NOMO-1 (cell line): ENCODE measurements around the gene SPEF1.
"Not testable (repeated sequence)": the region's sequence is repeated elsewhere in the genome, so short reads cannot be mapped to it uniquely, and the experiment has no call there.

ENCODE experiments used
- DNase-seq, 2 experiments: peaks; one replicate each; lab custom pipeline; 2025; ENCODE audit not compliant: unreplicated experiment in 2 of 2; lab: John Stamatoyannopoulos, UW

SPEF1 gene

DNA sequence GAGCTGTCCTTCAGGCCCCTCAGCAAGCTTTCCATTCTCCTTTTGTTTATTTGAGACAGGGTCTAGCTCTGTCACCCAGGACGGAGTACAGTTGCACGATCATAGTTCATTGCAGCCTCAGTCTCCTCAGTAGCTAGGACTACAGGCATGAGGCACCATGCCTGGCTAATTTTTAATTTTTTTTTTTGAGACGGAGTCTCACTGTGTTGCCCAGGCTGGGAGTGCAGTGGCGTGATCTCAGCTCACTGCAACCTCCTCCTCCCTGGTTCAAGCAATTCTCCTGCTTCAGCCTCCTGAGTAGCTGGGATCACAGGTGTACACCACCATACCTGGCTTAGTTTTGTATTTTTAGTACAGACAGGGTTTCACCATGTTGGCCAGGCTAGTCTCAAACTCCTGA lies 8.0 kb upstream of the SPEF1 start:
- DNase-seq = not testable (repeated sequence)

DNA sequence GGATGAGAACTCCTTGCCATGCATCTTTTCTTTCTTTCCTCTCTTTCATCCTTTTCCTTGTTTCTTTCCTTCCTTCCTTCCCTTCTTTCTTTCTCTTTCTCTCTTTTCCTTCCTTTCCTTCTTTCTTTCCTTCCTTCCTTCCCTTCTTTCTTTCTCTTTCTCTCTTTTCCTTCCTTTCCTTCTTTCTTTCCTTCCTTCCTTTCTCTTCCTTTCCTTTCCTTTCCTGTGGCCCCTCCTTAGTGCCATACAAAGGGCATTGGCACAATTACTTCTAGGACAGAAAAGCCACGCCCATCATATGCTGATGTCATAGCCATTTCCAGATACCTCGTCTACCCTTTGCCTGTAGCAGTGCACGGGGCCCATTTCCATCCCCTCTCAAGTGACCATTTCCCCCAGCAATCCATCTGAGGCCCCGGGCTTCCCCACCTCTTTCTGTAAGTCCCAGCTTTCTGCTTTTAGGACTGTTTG lies 7.5 kb upstream of the SPEF1 start:
- no peak for DNase-seq

DNA sequence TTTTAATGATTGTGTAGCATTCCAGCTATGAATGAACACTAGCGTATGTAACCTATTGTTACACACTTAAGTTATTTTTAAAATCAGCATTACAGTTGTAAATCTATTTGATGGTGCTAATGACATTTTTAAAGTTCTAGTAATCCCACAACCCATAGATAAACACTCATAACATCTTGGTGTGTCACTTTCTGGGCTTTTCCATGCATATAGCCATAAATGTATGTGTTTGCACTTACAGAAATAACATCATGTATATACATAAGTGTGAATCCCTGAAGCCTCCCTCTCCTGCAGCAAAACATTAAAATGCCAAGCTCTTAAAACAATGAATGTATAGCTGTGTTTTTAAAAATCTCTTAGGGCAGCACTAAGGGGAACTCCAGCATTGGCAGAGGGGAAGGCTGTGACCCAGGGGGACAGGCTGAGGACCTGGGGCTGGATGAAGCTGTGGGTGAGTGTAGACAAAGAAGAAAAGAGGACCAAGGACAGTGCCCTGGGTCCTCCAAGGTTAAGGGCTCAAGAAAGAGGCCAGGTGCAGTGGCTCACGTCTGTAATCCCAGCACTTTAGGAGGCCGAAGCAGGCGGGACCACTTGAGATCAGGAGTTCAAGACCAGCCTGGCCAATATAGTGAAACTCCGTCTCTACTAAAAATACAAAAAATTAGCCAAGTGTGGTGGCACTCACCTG lies 6.2 kb upstream of the SPEF1 start:
- DNase-seq = no peak

DNA sequence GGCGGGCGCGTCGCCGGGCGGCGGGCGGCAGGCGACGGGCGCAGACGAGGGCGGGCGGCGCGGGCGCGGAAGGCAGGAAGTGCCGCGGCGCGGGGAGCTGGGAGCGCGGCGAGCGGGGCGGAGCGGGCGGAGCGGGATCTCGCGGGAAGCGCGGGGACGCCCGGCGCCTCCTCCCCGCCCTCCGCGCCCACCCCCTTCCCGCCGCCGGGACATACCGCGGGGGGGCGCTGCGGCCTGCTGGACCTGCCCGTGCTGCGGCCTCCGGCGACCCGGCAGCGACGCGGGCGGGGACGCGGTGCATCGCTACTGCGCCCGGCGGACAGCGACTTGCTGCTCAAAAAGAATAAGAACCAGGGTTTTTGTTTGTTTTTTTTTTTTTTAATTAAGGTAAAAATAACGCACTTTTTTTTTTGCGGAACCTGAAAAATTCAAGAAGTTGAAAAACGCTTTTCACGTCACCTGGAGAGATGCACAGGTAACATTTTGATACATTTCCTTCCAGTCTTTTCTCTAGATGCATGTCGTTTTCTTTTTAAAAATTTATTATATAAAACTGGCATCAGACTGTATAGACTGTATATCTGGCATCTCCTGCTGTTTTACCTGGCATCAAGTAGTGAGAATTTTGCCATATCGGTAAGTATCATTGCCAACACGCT lies 5.5 kb upstream of the SPEF1 start, which contains the start of gene CENPB:
Gene CENPB, minus strand, starts transcription at position 76 of the 659 bp plus-strand sequence. CDS start 257 bp downstream, outside the sequence.
- peak; percentile 77 to 90 for DNase-seq

DNA sequence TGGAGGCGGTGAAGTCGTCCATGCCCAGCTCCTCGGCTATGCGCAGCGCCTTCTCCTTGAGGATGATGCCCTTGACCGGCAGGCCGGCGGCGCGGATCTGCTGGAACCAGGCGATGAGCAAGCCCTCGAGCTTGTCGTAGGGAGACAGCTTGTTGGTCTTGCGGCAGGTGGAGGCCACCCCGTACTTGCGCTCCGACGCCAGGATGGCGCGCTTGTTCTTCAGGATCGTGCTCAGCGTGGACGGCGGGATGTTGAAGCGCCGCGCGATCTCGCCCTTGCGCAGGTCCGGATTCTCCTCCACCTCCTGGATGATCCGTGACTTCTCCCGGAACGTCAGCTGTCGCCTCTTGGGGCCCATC lies 4.9 kb upstream of the SPEF1 start:
- DNase-seq = peak; percentile 20 to 39

DNA sequence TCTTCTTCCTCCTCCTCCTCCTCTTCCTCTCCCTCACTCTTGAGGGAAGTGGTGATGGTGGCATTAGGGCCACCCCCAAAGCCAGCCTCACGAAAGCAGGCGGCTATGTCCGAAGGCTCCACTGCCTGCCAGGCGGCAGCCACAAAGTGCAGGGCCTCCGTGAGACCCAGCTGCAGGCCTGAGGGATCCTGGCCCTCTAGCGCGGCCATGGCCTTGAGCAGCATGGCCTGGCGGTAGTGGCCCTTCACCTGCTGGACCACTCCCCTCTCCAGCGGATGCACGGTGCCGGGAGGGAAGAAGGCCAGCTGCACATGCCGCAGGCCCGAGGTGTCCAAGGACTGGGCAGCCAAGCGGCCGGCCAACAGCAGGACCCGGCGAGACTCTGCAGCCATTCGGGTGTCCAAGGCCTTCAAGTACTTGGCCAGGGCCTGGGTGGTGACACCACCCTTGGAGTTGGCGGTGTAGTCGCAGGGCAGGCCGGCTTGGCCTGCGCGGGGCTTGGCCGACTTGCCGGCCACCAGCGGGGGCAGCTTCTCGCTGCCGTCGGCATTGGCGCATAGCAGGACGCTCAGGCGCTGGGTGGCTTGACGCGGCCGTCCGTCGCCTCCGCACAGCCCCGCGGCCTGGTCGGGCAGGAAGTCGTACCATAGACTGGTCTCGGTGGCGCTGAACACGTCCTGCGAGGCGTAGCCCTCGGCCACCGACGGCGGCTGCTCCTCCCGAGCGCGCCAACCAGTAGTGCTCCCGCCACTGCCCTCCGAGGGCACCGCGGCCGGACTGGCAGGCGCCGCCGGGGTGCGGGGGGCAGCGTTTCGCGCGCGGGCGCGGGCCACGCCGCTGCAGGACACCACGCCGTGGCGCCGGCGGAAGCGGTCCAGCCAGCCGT lies 4.2 kb upstream of the SPEF1 start:
- DNase-seq = no peak

DNA sequence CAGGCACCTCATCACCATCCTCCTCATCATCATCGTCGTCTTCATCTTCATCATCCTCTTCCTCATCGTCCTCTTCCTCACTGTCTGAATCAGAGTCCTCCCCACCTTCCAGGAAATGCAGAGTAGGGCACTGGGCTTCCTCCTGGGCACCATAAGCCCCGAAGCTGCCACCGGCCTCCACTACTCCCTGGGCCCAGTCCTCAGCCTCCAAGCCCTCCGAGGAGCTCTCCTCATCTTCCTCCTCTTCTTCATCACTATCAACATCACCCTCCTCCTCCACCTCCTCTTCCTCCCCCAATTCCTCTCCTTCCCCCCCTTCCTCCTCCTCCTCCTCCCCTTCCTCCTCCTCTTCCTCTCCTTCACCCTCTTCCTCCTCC lies 3.6 kb upstream of the SPEF1 start:
- no peak for DNase-seq

DNA sequence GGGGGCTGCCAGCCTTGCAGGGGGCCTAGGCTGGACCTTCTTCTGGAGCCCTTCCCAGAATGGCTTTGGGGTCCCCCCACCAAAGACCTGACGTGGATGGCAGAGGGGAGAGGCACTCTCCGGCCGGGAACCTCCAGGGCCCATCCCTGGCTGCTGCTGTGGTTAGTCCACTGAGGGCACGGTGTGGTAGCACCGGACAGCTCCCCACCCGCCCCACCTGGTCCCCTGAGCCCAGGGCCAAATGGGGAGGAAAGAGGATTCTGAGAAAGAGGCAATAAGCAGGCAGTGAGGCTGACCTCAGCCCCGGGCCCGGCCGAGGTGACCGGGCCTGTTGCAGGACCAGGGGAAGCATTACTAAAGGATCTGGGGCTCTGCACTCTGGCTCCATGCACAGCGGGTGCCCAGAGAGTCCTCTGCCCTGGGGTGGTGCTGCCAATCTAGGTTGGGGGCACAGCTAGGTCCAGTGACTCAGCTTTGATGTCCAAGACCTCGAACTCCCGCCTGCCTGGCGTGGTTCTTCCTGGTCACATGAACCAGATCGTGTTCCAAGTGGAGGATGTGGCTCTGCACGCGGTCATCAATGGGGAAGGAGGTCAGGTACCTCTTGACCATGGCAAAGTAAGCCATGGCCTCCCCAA lies 3.1 kb upstream of the SPEF1 start:
- no peak for DNase-seq

DNA sequence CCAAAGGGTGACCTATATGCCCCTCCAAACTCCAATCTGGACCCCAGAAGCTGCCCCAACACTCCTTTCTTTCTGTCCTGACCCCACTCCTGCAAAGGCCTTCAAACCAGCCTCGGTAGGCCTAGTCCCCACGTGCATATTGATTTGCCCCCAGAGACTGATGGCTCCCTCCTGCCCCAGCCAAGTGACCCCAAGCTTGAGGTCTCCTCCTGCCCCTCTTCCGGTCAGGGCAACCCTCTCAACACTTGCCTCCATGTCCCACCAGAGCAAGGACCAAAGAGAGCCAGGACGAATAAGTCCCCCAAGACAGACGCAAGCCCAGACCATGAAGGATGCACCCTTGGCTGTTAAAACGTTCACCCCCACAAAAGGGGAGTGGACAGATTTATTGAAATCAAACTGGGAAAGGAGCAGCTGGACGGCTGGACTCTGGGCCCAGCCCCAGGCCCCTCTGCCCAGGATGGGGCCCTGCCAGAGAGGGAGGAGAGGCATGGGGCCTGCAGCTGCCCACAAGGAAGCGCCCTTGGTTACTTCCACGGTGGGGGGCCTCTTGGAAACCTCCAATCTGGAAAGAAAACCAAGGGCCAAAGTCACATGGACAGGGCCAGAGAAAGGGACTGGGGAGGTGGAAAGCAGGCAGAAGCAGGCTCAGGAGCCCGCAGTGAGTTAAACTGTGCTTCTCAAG lies 2.4 kb upstream of the SPEF1 start:
- no peak for DNase-seq

DNA sequence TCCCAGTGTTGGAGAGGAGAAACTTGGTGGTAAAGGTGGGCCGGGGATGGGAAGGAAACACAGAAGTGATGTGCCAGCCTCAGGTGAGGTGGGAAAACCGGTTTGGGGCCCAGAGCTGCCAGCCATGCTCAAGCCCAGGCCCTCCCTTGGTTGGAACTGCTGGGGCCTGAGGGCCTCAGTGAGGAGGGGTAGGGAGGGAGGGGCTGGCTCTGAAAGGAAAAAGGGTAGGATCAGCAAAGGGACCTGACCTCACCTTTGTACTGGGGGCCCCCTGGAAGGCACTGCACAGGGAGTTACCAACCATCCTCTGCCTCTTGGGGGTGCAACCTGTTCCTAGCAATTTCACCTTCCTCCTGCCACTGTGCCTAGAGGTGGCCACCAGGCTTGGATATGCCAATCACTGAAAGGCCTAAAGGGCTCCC lies 1.8 kb upstream of the SPEF1 start:
- no peak for DNase-seq

DNA sequence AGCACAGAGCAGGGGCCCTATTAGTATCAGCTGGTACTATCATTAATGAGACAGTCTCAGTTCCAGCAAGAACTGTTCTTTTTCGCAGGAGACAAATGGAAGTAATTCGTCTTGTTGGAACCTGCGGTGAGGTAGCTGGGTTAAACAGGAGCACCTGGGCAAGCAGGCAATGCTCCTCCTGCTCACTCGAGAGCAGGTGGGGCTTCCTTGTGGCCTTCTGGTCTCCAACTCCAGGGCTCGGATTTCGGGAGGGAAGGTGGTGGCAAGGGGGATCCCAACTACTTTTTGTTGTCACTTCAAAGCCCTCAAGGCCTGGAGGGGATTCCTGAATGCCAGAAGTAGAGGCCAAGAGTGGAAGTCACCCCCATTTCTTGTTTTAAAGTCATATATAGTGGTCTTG lies 1.3 kb upstream of the SPEF1 start:
- DNase-seq = no peak

DNA sequence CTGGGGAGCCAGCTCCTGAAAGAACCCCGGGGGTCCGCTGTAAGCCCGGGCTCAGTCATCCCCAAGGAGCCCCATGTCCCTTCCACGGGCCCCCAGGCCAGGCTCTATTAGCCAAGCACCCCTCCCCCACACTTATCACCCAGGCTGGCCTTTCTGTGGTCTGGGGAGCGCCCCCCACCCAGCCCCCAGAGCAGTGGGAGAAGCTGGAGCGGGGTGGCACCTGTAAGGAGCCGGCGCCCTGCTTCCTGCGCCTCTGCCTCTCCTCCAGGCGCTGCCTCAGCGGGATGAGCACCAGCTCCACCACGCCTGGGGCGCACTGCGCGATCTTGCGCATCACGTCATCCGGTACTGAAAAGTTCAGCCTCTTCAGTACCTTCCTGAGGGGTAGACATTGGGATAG lies 2.3 kb downstream of the SPEF1 start:
- no peak for DNase-seq

DNA sequence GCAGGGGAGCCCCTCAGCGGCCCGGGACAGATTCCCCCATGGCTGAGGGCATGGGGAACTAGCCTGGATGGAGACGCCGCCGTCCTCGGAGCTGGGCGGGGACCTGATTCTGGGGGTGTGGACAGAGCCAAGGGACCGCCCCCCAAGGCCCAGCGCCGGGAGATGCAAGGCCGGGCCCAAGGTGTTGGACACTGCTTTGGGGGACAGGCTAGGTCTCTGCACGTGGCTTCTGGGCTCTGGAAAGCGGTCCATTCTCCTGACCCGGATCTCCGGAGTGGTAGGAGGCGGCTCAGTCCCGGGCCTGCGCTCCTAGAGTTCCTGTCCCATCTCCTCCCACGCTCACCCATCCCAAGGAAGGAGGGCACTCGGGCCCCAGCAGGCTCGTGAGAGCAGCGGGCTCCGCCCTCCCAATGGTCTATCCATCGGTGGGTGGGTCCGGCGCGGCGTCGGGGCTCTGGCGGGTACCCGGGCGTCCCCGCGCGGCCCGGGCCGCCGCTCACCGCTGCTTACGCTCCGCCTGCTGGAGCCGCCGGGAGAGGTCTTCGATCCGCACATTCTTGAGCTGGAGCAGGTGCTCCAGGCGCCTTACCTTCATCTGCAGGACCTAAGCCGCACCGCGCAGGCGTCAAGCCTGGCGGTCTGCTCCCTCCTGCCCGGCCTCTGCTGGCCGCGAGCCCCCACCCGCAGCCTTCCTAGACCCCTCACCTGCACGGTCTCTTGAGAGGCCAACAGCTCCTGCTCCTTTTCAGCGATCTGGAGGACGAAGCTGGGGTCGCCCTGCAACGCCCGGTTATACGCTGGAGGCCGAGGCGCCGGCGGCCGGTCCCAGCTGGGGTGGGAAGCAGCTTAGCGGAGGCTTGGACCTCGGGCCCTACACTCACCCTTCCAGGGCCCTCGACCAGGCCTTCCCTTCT lies 3.3 kb downstream of the SPEF1 start:
- no peak for DNase-seq

DNA sequence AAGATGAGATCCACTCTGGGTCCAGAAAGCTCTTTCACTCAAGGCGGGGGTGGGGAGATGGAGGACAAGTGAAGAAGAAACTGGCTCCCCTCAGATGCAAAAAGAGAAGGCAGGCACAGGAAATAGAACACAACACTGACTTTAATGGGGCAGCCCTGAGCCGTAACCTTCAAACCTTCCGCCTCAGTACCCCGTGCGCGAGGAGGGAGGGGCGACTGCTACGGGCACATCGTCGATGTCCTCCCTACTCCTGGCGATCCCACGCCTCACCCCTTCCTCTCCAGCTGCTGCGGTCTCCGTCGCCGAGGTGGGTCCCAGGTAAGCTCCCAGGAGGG lies 3.9 kb downstream of the SPEF1 start:
- no peak for DNase-seq

DNA sequence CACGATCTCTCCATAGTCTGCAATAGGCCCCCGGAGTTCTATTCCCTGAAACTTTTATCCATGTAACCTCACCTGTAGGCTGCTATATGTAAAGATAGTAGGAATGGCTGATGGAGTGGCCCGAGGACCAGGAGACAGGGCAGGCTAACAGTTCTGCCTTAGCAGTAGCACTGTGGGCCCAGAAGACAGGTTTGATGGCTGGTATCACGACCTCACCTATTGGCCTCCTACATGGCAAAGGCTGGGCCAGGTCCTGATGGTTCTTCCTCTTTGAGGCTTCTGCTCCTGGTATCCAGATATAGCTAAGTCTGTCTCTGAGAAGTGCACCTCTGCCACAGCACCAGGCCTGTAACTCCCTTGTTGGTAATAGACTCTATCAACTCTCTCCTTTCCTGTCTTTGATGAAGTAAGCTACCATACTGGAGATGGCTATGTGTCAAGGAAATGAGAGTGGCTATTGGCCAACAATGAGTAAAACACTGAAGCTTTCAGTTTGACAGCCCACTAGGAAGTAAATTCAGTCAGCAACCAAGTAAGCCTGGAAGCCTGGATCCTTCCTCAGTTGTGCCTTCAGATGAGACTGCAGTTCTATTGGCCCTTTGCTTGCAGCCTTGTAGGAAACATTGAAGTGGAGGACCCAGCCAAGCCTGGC lies 5.7 kb downstream of the SPEF1 start:
- peak in 1 of 2 experiments; percentile 29 for DNase-seq

DNA sequence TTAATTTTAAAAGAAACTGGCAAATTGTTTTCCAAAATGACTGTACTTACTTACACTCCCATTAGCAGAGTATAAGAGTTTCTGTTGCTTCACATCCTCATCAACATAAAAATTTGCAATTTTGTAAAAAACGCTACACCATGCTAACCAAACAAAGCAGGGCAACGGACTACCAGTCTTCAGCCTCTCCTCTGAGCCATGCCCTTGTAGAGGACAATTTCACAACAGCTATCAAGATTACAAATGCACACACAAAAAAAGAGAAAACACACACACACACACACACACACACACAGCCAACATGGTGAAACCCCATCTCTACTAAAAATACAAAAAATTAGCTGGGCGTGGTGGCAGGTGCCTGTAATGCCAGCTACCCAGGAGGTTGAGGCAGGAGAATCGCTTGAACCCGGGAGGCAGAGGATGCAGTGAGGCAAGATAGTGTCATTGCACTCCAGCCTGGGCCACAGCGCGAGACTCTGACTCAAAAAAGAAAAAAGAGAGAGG lies 9.6 kb downstream of the SPEF1 start:
- no peak for DNase-seq

DNA sequence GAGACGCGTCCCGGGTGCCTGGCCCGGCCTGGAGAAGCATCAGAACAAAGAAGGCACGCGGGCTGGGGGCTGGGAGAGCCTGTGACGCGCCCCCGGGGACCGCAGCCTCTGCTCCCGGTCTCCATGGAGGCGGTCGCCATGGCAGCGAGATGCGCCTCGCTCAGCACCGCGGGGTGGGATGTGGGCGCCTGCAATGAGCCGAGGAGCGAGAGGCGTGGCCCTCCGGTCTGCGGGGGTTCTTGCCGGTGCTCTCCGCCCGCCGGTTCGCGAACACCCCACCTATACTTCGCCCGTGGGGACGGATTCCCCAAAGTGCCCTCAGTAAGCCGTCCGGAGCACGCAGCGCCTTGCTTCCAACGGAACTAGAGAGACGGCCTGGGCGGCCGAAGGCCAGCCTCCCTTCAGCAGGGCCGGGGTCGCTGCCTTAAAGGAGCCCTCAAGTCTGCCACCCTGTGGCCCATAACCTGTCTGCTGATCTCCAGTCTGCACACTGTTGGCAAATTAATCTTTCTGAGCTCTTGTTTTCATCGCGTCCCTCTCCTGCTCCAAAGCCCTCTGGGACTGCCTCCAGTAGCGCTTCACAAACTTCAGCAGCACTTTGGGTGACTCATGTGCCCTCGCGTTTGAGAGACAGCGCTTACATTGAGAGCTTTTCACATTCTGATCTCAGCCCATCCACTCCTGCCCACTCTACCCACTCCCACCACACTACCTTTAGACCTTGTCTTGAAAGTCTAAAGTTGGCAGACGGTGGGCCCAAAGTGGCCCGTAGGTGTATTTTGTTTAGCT lies 12.7 kb downstream of the SPEF1 start:
- peak; percentile 66 to 74 for DNase-seq
